H1 (cell line): Measurements from ENCODE around the gene PEX5L.

ENCODE experiments used
- CTCF ChIP-seq, 3 experiments: IDR thresholded peaks; 1 replicate in 2 of 3; 2 replicates in 1 of 3; pipeline versions ENCODE4 v1.5.1 to v1.6.1; 2011; ENCODE audit warnings: low read length in 3 of 3, mild to moderate bottlenecking in 3 of 3, inconsistent platforms in 2 of 3, low read depth in 1 of 3, moderate library complexity in 1 of 3; ENCODE audit not compliant: insufficient read depth in 1 of 3; ENCODE audit errors: control extremely low read depth in 1 of 3
- SIN3A ChIP-seq, 2 experiments: IDR thresholded peaks in 1 of 2; conservative IDR thresholded peaks in 1 of 2; 2 replicates each; pipeline ENCODE4 v1.6.1; 2011 to 2012; ENCODE audit warnings: low read length in 2 of 2, improper control_type of control experiment in 1 of 2, low read depth in 1 of 2, mild to moderate bottlenecking in 1 of 2

- no peak for TF ChIP-seq CTCF (IDR thresholded peaks at IDR 0.05; ENCODE audit: control extremely low read depth in 1 of 3, insufficient read depth in 1 of 3, low read depth in 1 of 3, low read length in 3 of 3)
- TF ChIP-seq SIN3A (conservative IDR thresholded peaks at IDR 0.05 in 1 of 2, IDR thresholded peaks at IDR 0.05 in 1 of 2; ENCODE audit: low read depth in 1 of 2, low read length in 2 of 2), result no peak
These were observed 85.9 kb downstream of the PEX5L start for GRCh38 chr3:179950840-179951239.
